K562 (cell line): Measurements from ENCODE around the gene TM7SF2.

Experiments used
- BRF1 ChIP-seq: IDR thresholded peaks from 3 replicates; pipeline ENCODE4 v1.6.1; 2011; ENCODE audit warnings: borderline replicate concordance, mild to moderate bottlenecking; ENCODE audit not compliant: insufficient read length; ENCODE audit errors: extremely low read depth
- RBFOX2 ChIP-seq: fragments of 200-400 bp; formaldehyde crosslinking; IDR thresholded peaks from 2 replicates; pipeline ENCODE4 v1.6.1; 2017; ENCODE audit warnings: low read depth, mild to moderate bottlenecking, low read length, moderate library complexity
- SAFB2 ChIP-seq: fragments of 200-400 bp; formaldehyde crosslinking; IDR thresholded peaks from 2 replicates; pipeline ENCODE4 v1.6.1; 2018; ENCODE audit warnings: borderline replicate concordance, low read length, low read depth, moderate library complexity; ENCODE audit not compliant: severe bottlenecking
- ZNF583 ChIP-seq: fragments of 250-450 bp; sonication (Bioruptor Pico); IDR thresholded peaks from 2 replicates; pipeline ENCODE4 v1.4.0; 2020
- TF ChIP-seq, protein P1 (sequence below): fragments of 250-450 bp; sonication (Bioruptor Pico); IDR thresholded peaks from 2 replicates; pipeline ENCODE4 v1.4.0; 2020
- TF ChIP-seq, protein P2 (sequence below): sonication (generic); formaldehyde crosslinking; IDR thresholded peaks from 2 replicates; pipeline ENCODE4 v1.8.1; 2023; ENCODE audit warnings: mild to moderate bottlenecking, missing genetic modification reagents

DNA sequence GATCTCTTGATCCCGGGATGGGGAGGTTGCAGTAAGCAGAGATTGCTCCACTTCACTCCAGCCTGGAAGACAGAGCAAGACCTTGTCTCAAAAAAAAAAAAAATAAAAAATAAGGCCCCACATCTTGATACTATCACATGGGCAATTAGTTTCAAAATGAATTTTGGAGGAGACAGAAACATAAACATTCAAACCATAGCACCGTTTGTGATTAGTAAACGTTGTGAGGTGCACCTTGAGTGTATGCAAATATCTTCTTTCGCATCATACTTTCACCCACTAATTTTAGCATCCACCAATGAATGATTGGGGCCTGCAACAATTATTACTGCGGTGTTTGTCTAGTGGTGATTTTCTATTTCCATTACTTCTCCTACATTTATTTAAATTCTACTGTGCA lies 47.3 kb downstream of the TM7SF2 start:
- TF ChIP-seq RBFOX2 (no peak), BRF1 (no peak), SAFB2 (no peak), ZNF583 (CRISPR knock-in tag) (no peak)
- TF ChIP-seq, protein P1, sequence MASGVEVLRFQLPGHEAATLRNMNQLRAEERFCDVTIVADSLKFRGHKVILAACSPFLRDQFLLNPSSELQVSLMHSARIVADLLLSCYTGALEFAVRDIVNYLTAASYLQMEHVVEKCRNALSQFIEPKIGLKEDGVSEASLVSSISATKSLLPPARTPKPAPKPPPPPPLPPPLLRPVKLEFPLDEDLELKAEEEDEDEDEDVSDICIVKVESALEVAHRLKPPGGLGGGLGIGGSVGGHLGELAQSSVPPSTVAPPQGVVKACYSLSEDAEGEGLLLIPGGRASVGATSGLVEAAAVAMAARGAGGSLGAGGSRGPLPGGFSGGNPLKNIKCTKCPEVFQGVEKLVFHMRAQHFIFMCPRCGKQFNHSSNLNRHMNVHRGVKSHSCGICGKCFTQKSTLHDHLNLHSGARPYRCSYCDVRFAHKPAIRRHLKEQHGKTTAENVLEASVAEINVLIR (CRISPR knock-in tag), result no peak
- TF ChIP-seq, protein P2, sequence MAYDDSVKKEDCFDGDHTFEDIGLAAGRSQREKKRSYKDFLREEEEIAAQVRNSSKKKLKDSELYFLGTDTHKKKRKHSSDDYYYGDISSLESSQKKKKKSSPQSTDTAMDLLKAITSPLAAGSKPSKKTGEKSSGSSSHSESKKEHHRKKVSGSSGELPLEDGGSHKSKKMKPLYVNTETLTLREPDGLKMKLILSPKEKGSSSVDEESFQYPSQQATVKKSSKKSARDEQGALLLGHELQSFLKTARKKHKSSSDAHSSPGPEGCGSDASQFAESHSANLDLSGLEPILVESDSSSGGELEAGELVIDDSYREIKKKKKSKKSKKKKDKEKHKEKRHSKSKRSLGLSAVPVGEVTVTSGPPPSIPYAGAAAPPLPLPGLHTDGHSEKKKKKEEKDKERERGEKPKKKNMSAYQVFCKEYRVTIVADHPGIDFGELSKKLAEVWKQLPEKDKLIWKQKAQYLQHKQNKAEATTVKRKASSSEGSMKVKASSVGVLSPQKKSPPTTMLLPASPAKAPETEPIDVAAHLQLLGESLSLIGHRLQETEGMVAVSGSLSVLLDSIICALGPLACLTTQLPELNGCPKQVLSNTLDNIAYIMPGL (CRISPR knock-in tag), result no peak
